H1 (cell line): Measurements from ENCODE around the gene ZNF398. TPM values are rescaled to one million over a fixed set of nuclear protein-coding genes. Genes with fewer than 3 reads are reported as not detected.

ENCODE experiments used
- CTCF ChIA-PET: fragments of 300-600 bp; sonication (Branson Sonifier 250); formaldehyde crosslinking; loops from one replicate; lab custom pipeline; 2021; ENCODE audit not compliant: partially characterized antibody; lab: Charles Lee
- POLR2A ChIA-PET: fragments of 300-600 bp; sonication (Branson Sonifier 250); formaldehyde crosslinking; loops from one replicate; lab custom pipeline; 2021; ENCODE audit warnings: inconsistent platforms; ENCODE audit not compliant: partially characterized antibody; lab: Charles Lee
- DNase-seq, 2 experiments: peaks; one replicate each; pipeline versions ENCODE4 v3.0.0 to v3.0.0-alpha.2; 2010 to 2022; ENCODE audit warnings: low spot score in 2 of 2, low read depth in 1 of 2, mixed read lengths in 1 of 2
- FAIRE-seq: peaks from 2 replicates; lab custom pipeline; 2011; peaks lifted over from hg19 to GRCh38; lab: Jason Lieb, UNC
- H2AFZ ChIP-seq: 2 replicates; pipeline ENCODE4 v1.8.1; 2012; ENCODE audit warnings: low read length, inconsistent platforms
- H2AK5ac ChIP-seq: 2 replicates; pipeline ENCODE4 v1.6.1; 2013; ENCODE audit warnings: low read depth, low read length
- H2BK120ac ChIP-seq: replicated peaks from 2 replicates; pipeline ENCODE3; 2013; ENCODE audit warnings: low read depth, low read length, inconsistent platforms
- H2BK12ac ChIP-seq: 2 replicates; pipeline ENCODE4 v1.6.1; 2013; ENCODE audit warnings: low read depth, low read length
- H2BK15ac ChIP-seq: 2 replicates; pipeline ENCODE4 v1.6.1; 2013; ENCODE audit warnings: low read length
- H2BK20ac ChIP-seq: 2 replicates; pipeline ENCODE4 v1.6.1; 2013; ENCODE audit warnings: low read length
- H2BK5ac ChIP-seq: 2 replicates; pipeline ENCODE4 v1.6.1; 2013; ENCODE audit warnings: low read depth, low read length
- H3K14ac ChIP-seq: 2 replicates; pipeline ENCODE4 v1.6.1; 2013; ENCODE audit warnings: inconsistent platforms; ENCODE audit not compliant: insufficient read length
- H3K18ac ChIP-seq: 2 replicates; pipeline ENCODE4 v1.6.1; 2013; ENCODE audit warnings: low read length; ENCODE audit errors: extremely low read depth
- H3K23ac ChIP-seq: 2 replicates; pipeline ENCODE4 v1.6.1; 2013; ENCODE audit warnings: inconsistent platforms; ENCODE audit not compliant: insufficient read length
- H3K23me2 ChIP-seq: 2 replicates; pipeline ENCODE4 v1.6.1; 2013; ENCODE audit warnings: low read depth, low read length
- H3K27ac ChIP-seq: 2 replicates; pipeline ENCODE4 v1.6.1; 2011; ENCODE audit warnings: low read depth, low read length, inconsistent platforms
- H3K27me3 ChIP-seq, 4 experiments: replicated peaks in 1 of 4; 1 replicate in 1 of 4; 2 replicates in 3 of 4; pipeline versions ENCODE4 v1.6.1 to v1.8.1; 2011 to 2013; ENCODE audit warnings: low read length in 3 of 4, mild to moderate bottlenecking in 3 of 4, inconsistent platforms in 2 of 4, mixed read lengths in 2 of 4, moderate library complexity in 1 of 4; ENCODE audit not compliant: control insufficient read depth in 3 of 4, insufficient read depth in 3 of 4; ENCODE audit errors: extremely low read depth in 1 of 4
- H3K36me3 ChIP-seq, 4 experiments: 2 replicates each; pipeline versions ENCODE4 v1.6.1 to v1.8.1; 2011 to 2013; ENCODE audit warnings: mild to moderate bottlenecking in 4 of 4, low read length in 3 of 4, moderate library complexity in 2 of 4, control low read depth in 1 of 4, inconsistent platforms in 1 of 4; ENCODE audit not compliant: insufficient read depth in 4 of 4, control insufficient read depth in 2 of 4
- H3K4ac ChIP-seq: replicated peaks from 2 replicates; pipeline ENCODE3; 2013; ENCODE audit warnings: low read length, low read depth, mixed read lengths, inconsistent platforms; ENCODE audit not compliant: insufficient read length
- H3K4me1 ChIP-seq, 4 experiments: replicated peaks in 1 of 4; 1 replicate in 1 of 4; 2 replicates in 3 of 4; pipeline versions ENCODE4 v1.6.1 to v1.8.1; 2011 to 2013; ENCODE audit warnings: low read length in 3 of 4, inconsistent platforms in 2 of 4, mixed read lengths in 1 of 4; ENCODE audit not compliant: insufficient read depth in 4 of 4, control insufficient read depth in 3 of 4
- H3K4me2 ChIP-seq, 2 experiments: 2 replicates each; pipeline versions ENCODE4 v1.6.1 to v1.8.1; 2011 to 2013; ENCODE audit warnings: low read depth in 2 of 2, low read length in 2 of 2, control low read depth in 1 of 2, inconsistent platforms in 1 of 2, mild to moderate bottlenecking in 1 of 2; ENCODE audit not compliant: insufficient read depth in 1 of 2
- H3K4me3 ChIP-seq, 4 experiments: fragments of 200-600, 300-600 bp in 1 of 4; sonication (generic), shearing (Covaris generic), sonication (Bioruptor Twin) in 1 of 4; 2 replicates each; pipeline versions ENCODE4 v1.5.1 to v1.8.1; 2011 to 2016; ENCODE audit warnings: low read length in 4 of 4, low read depth in 3 of 4, control low read depth in 2 of 4, inconsistent platforms in 2 of 4, mild to moderate bottlenecking in 2 of 4, mixed read lengths in 1 of 4, moderate library complexity in 1 of 4; ENCODE audit not compliant: insufficient read depth in 2 of 4; ENCODE audit errors: extremely low read depth in 1 of 4
- H3K56ac ChIP-seq: replicated peaks from 2 replicates; pipeline ENCODE3; 2013; ENCODE audit warnings: low read depth, mild to moderate bottlenecking, mixed read lengths, low read length, inconsistent platforms; ENCODE audit not compliant: insufficient read length
- H3K79me1 ChIP-seq: 2 replicates; pipeline ENCODE4 v1.6.1; 2013; ENCODE audit warnings: low read depth, low read length, control low read depth
- H3K79me2 ChIP-seq, 2 experiments: 2 replicates each; pipeline versions ENCODE4 v1.6.1 to v1.8.1; 2012 to 2013; ENCODE audit warnings: low read length in 2 of 2, mild to moderate bottlenecking in 2 of 2, inconsistent platforms in 1 of 2; ENCODE audit not compliant: insufficient read depth in 2 of 2, control insufficient read depth in 1 of 2
- H3K9ac ChIP-seq, 4 experiments: replicated peaks in 1 of 4; 1 replicate in 1 of 4; 2 replicates in 3 of 4; pipeline versions ENCODE4 v1.6.1 to v1.8.1; 2011 to 2013; ENCODE audit warnings: low read depth in 3 of 4, low read length in 3 of 4, control low read depth in 2 of 4, mild to moderate bottlenecking in 2 of 4, moderate library complexity in 2 of 4, inconsistent platforms in 1 of 4; ENCODE audit errors: extremely low read depth in 1 of 4
- H3K9me3 ChIP-seq, 2 experiments: 2 replicates each; pipeline versions ENCODE4 v1.6.1 to v1.8.1; 2012 to 2013; ENCODE audit warnings: mild to moderate bottlenecking in 2 of 2, moderate library complexity in 2 of 2, control low read depth in 1 of 2, inconsistent platforms in 1 of 2, low read depth in 1 of 2, low read length in 1 of 2, mixed read lengths in 1 of 2; ENCODE audit not compliant: insufficient read depth in 2 of 2
- H4K20me1 ChIP-seq, 2 experiments: replicated peaks in 1 of 2; 2 replicates each; pipeline versions ENCODE3 to v1.8.1; 2011 to 2013; ENCODE audit warnings: inconsistent platforms in 2 of 2, low read length in 2 of 2, mild to moderate bottlenecking in 1 of 2; ENCODE audit not compliant: insufficient read depth in 2 of 2, control insufficient read depth in 1 of 2
- H4K5ac ChIP-seq: 2 replicates; pipeline ENCODE4 v1.6.1; 2013; ENCODE audit warnings: low read length, low read depth, mixed read lengths, inconsistent platforms; ENCODE audit not compliant: insufficient read length
- H4K8ac ChIP-seq: 2 replicates; pipeline ENCODE4 v1.8.0; 2013; ENCODE audit warnings: mild to moderate bottlenecking, moderate library complexity, low read length, inconsistent platforms; ENCODE audit not compliant: insufficient read depth; ENCODE audit errors: extremely low read depth
- H4K91ac ChIP-seq: replicated peaks from 2 replicates; pipeline ENCODE3; 2013; ENCODE audit warnings: low read length, mixed read lengths, inconsistent platforms; ENCODE audit not compliant: insufficient read length
- CHD1 ChIP-seq: IDR thresholded peaks from 2 replicates; pipeline ENCODE4 v1.6.1; 2012; ENCODE audit warnings: low read depth, low read length, improper control_type of control experiment
- CTBP2 ChIP-seq: IDR thresholded peaks from 2 replicates; pipeline ENCODE4 v1.7.0; 2011; ENCODE audit warnings: borderline replicate concordance, mild to moderate bottlenecking, moderate library complexity, mixed read lengths, low read length; ENCODE audit not compliant: insufficient read depth, insufficient read length
- JUND ChIP-seq: IDR thresholded peaks from 2 replicates; pipeline ENCODE4 v1.6.1; 2011; ENCODE audit warnings: mild to moderate bottlenecking, improper control_type of control experiment, low read length
- KDM4A ChIP-seq: IDR thresholded peaks from one replicate; pipeline ENCODE4 v1.7.1; 2012; ENCODE audit warnings: low read depth, mild to moderate bottlenecking, moderate library complexity, low read length, inconsistent platforms; ENCODE audit not compliant: severe bottlenecking
- SAP30 ChIP-seq: fragments of 300-600 bp; sonication (generic); IDR thresholded peaks from 2 replicates; pipeline ENCODE4 v1.7.1; 2012; ENCODE audit warnings: low read length, moderate library complexity, mild to moderate bottlenecking, inconsistent platforms; ENCODE audit not compliant: insufficient read depth, insufficient replicate concordance
- SP1 ChIP-seq: IDR thresholded peaks from 2 replicates; pipeline ENCODE4 v1.6.1; 2011; ENCODE audit warnings: low read depth, low read length
- SP4 ChIP-seq: IDR thresholded peaks from 2 replicates; pipeline ENCODE4 v1.6.1; 2012; ENCODE audit warnings: low read length, inconsistent platforms
- TAF1 ChIP-seq: IDR thresholded peaks from 2 replicates; pipeline ENCODE4 v1.6.1; 2011; ENCODE audit warnings: mild to moderate bottlenecking, low read depth, low read length
- WGBS, 2 experiments: shearing (Covaris generic) in 1 of 2; methylation state at CpG; one replicate each; pipeline versions ENCODE4 v1.1.6 to v1.1.7; 2013 to 2015; ENCODE audit warnings: low lambda C conversion rate in 2 of 2, mixed read lengths in 2 of 2, inconsistent platforms in 1 of 2, low coverage in 1 of 2, missing lambda C conversion rate in 1 of 2; ENCODE audit not compliant: insufficient replicate concordance in 2 of 2, insufficient coverage in 1 of 2, insufficient read length in 1 of 2; ENCODE audit errors: extremely low coverage in 1 of 2, missing lambda C conversion rate in 1 of 2; 5-methylcytosine and 5-hydroxymethylcytosine counted together
- polyA plus RNA-seq, 7 experiments: library from polyadenylated mRNA; depleted of rRNA in 3 of 7; stranded (reverse) in 5 of 7; unstranded in 2 of 7; fragments of >200 nt in 5 of 7; fragments of 200-250 nt in 2 of 7; gene quantifications; 1 replicate in 5 of 7; 2 replicates in 1 of 7; 4 replicates in 1 of 7; pipeline versions ENCODE4 v1.2.1 to v1.2.3, GENCODE V29; 2011 to 2013; ENCODE audit warnings: missing spikeins in 2 of 7, mixed read lengths in 2 of 7
- total RNA-seq: library from RNA; stranded (reverse); fragmentation: NEBNext Ultra II Directional; extraction: Animal tissue kit (Norgen Biotek cat#: 25700); gene quantifications from 2 replicates; pipeline ENCODE4 v1.2.1, GENCODE V29; 2021

Gene ZNF398
- total and polyA plus RNA-seq, 2 of the 8 experiments (the other 6 are each of a cell fraction or from before 2014, with no cell fraction given) = 52.7 to 63.5 TPM

- FAIRE-seq (no peak), DNase-seq (no peak)
- Histone ChIP-seq H4K8ac (no peak overlapping the region), H4K20me1 (peaks cover 0 to 8% of the 10 kb centered on the region in 2 experiments), H2BK15ac (no peak overlapping the region), H3K4me2 (no peak overlapping the region), H3K4me1 (no peaks in the 10 kb centered on the region; a peak in 1 of 7 replicates), H4K91ac (no peak overlapping the region), H3K14ac (no peak overlapping the region), H3K9me3 (no peaks in the 10 kb centered on the region), H3K27ac (no peak overlapping the region), H2AFZ (no peak overlapping the region), H2BK120ac (no peak overlapping the region), H3K4me3 (no peak overlapping the region), H3K23ac (no peak overlapping the region), H3K27me3 (no peaks in the 10 kb centered on the region), H3K79me2 (no peaks in the 10 kb centered on the region), H3K56ac (no peak overlapping the region), H4K5ac (no peak overlapping the region), H2BK5ac (no peak overlapping the region), H3K79me1 (peaks cover 2% of the 10 kb centered on the region), H3K4ac (no peak overlapping the region), H3K36me3 (peaks cover 0 to 56% (median 19%) of the 10 kb centered on the region in 4 experiments; a peak in 7 of 8 replicates), H2BK20ac (no peak overlapping the region), H3K18ac (no peak overlapping the region), H3K23me2 (no peaks in the 10 kb centered on the region), H3K9ac (no peak overlapping the region), H2BK12ac (no peak overlapping the region), H2AK5ac (no peak overlapping the region)
- 92% methylated on average over 6 of the region's 6 CpGs; no CpG with 5 or more reads in 1 of the 2 experiments for WGBS, 2 experiments
- TF ChIP-seq SP1 (no peak), CTBP2 (no peak), TAF1 (no peak), SAP30 (no peak), JUND (no peak), SP4 (no peak), KDM4A (no peak), CHD1 (no peak)
- ChIA-PET CTCF (interaction anchor here (0.8 to 1.0 kb wide), 2 partner anchors 25 to 186 kb away, joined by 3 read pairs; partner anchors contain the start of gene ZNF282), POLR2A (interaction anchor here (0.8 kb wide), 1 partner anchor 12 kb away, joined by 3 read pairs; no protein-coding TSS in a partner anchor)
These were observed 73.3 kb downstream of the ZNF398 start for GRCh38 chr7:149220534-149220933.
